Measurements from ENCODE around the gene IPO4. TPM values are rescaled to one million over a fixed set of nuclear protein-coding genes. Genes with fewer than 3 reads are reported as not detected.

IPO4 gene
- total and polyA plus RNA-seq, 2 of the 13 experiments (the other 11 are each of a cell fraction or from before 2014, with no cell fraction given) = 39.0 to 179 TPM

GRCh38 chr14:24235804-24236688 lies 47.4 kb upstream of the IPO4 start (continued):
- no peak for TF ChIP-seq PATZ1 (CRISPR knock-in tag; IDR thresholded peaks at IDR 0.05)
- TF ChIP-seq ZNF589 (CRISPR knock-in tag; conservative IDR thresholded peaks at IDR 0.05) = peak; percentile 14; the same call in 1 of the 2 replicates
- 0 out of 2 replicates have a peak, but pooled peaks have one; percentile 53 for TF ChIP-seq ZNF780A (CRISPR knock-in tag; IDR thresholded peaks at IDR 0.05)
- 0 out of 2 replicates have a peak, but pooled peaks have one; percentile 47 for TF ChIP-seq ZNF816 (CRISPR knock-in tag; IDR thresholded peaks at IDR 0.05; ENCODE audit: borderline replicate concordance)
- no peak for TF ChIP-seq PLSCR1 (CRISPR knock-in tag; IDR thresholded peaks at IDR 0.05; ENCODE audit: borderline replicate concordance)
- TF ChIP-seq HOXA9 (CRISPR knock-in tag; IDR thresholded peaks at IDR 0.05; ENCODE audit: borderline replicate concordance) = peak; percentile 53; the same call in 1 of the 2 replicates
- TF ChIP-seq GMEB1 (CRISPR knock-in tag; IDR thresholded peaks at IDR 0.05; ENCODE audit: borderline replicate concordance) = 0 out of 2 replicates have a peak, but pooled peaks have one; percentile 36
- 0 out of 2 replicates have a peak, but pooled peaks have one; percentile 45 for TF ChIP-seq PAF1 (CRISPR knock-in tag; IDR thresholded peaks at IDR 0.05)
- no peak for TF ChIP-seq MNT (IDR thresholded peaks at IDR 0.05)
- TF ChIP-seq FOXO4 (CRISPR knock-in tag; conservative IDR thresholded peaks at IDR 0.05) = peak; percentile 80; the same call in 1 of the 2 replicates
- 0 out of 2 replicates have a peak, but pooled peaks have one; percentile 66 for TF ChIP-seq ZNF670 (CRISPR knock-in tag; IDR thresholded peaks at IDR 0.05; ENCODE audit: borderline replicate concordance)
- TF ChIP-seq DR1 (CRISPR knock-in tag; IDR thresholded peaks at IDR 0.05) = no peak

Measured in HepG2 (cell line).